Endothelial cell of umbilical vein (primary cell): ENCODE measurements around the gene BIRC5. TPM values are rescaled to one million over a fixed set of nuclear protein-coding genes. Genes with fewer than 3 reads are reported as not detected.

Experiments used
- BruUV-seq: library from RNA; stranded (reverse); fragments of 400-500 nt; replicated peaks from 2 replicates; lab custom pipeline; 2021; lab: Mats Ljungman, UMichigan
- CTCF ChIA-PET: fragments of 300-600, 350-600 bp; sonication (Branson Sonifier 250); formaldehyde crosslinking; loops from one replicate; lab custom pipeline; 2021; ENCODE audit warnings: antibody characterized with exemption, inconsistent platforms; lab: Charles Lee
- POLR2A ChIA-PET: fragments of 300-600, 350-600 bp; sonication (Branson Sonifier 250); formaldehyde crosslinking; loops from one replicate; lab custom pipeline; 2021; ENCODE audit warnings: antibody characterized with exemption, inconsistent platforms; lab: Charles Lee
- DNase-seq: peaks from one replicate; pipeline ENCODE4 v3.0.0-alpha.2; 2011; ENCODE audit warnings: low read depth, low spot score
- FAIRE-seq: peaks from 2 replicates; lab custom pipeline; 2011; peaks lifted over from hg19 to GRCh38; lab: Jason Lieb, UNC
- H2AFZ ChIP-seq: 2 replicates; pipeline ENCODE4 v1.6.0; 2012; ENCODE audit warnings: low read depth, low read length, control low read depth, inconsistent platforms
- H3K27ac ChIP-seq: 2 replicates; pipeline ENCODE4 v1.5.1; 2011; ENCODE audit warnings: low read depth, mild to moderate bottlenecking, control low read depth, low read length, moderate library complexity; ENCODE audit not compliant: insufficient read depth
- H3K27me3 ChIP-seq, 2 experiments: 2 replicates each; pipeline versions ENCODE4 v1.6.0 to v1.6.1; 2011; ENCODE audit warnings: low read length in 2 of 2, mixed read lengths in 1 of 2; ENCODE audit not compliant: control insufficient read depth in 2 of 2, insufficient read depth in 2 of 2
- H3K36me3 ChIP-seq, 2 experiments: 2 replicates in 1 of 2; 3 replicates in 1 of 2; pipeline ENCODE4 v1.5.1; 2011; ENCODE audit warnings: low read length in 2 of 2, mild to moderate bottlenecking in 1 of 2, moderate library complexity in 1 of 2; ENCODE audit not compliant: control insufficient read depth in 2 of 2, insufficient read depth in 2 of 2; ENCODE audit errors: extremely low read depth in 1 of 2
- H3K4me1 ChIP-seq: 3 replicates; pipeline ENCODE4 v1.5.1; 2011; ENCODE audit warnings: mild to moderate bottlenecking, low read length; ENCODE audit not compliant: control insufficient read depth, insufficient read depth; ENCODE audit errors: extremely low read depth
- H3K4me2 ChIP-seq: 2 replicates; pipeline ENCODE4 v1.6.1; 2011; ENCODE audit warnings: low read length, control low read depth, mixed read lengths; ENCODE audit not compliant: insufficient read depth
- H3K4me3 ChIP-seq, 3 experiments: fragments of 200-600 bp in 1 of 3; sonication (generic), shearing (Covaris generic) in 1 of 3; replicated peaks in 1 of 3; 2 replicates each; pipeline ENCODE4 v1.5.1; 2011 to 2016; ENCODE audit warnings: control low read depth in 3 of 3, low read length in 3 of 3, mild to moderate bottlenecking in 2 of 3, inconsistent platforms in 1 of 3, low read depth in 1 of 3, moderate library complexity in 1 of 3; ENCODE audit not compliant: insufficient read depth in 1 of 3
- H3K79me2 ChIP-seq: 2 replicates; pipeline ENCODE4 v1.6.0; 2012; ENCODE audit warnings: low read length, inconsistent platforms; ENCODE audit not compliant: control insufficient read depth, insufficient read depth
- H3K9ac ChIP-seq: replicated peaks from 2 replicates; pipeline ENCODE3; 2011; ENCODE audit warnings: low read length, control low read depth; ENCODE audit not compliant: insufficient read depth; ENCODE audit errors: extremely low read depth
- H3K9me1 ChIP-seq: replicated peaks from 3 replicates; pipeline ENCODE4 v1.6.0; 2011; ENCODE audit warnings: mild to moderate bottlenecking, low read length; ENCODE audit not compliant: control insufficient read depth, insufficient read depth; ENCODE audit errors: extremely low read depth
- H3K9me3 ChIP-seq: replicated peaks from 2 replicates; pipeline ENCODE4 v1.5.1; 2012; ENCODE audit warnings: low read length, inconsistent platforms; ENCODE audit not compliant: control insufficient read depth, insufficient read depth
- H4K20me1 ChIP-seq: replicated peaks from 2 replicates; pipeline ENCODE3; 2011; ENCODE audit warnings: mild to moderate bottlenecking, low read length; ENCODE audit not compliant: control insufficient read depth, insufficient read depth; ENCODE audit errors: extremely low read depth
- EZH2 ChIP-seq: IDR thresholded peaks from 2 replicates; pipeline ENCODE4 v1.6.1; 2012; ENCODE audit warnings: borderline replicate concordance, low read depth, mild to moderate bottlenecking, moderate library complexity, low read length, inconsistent platforms; ENCODE audit not compliant: severe bottlenecking
- FOS ChIP-seq: IDR thresholded peaks from 2 replicates; pipeline ENCODE4 v1.6.1; 2011; ENCODE audit warnings: mild to moderate bottlenecking, low read length, moderate library complexity, borderline replicate concordance; ENCODE audit not compliant: insufficient read depth
- GATA2 ChIP-seq: IDR thresholded peaks from 2 replicates; pipeline ENCODE4 v1.7.0; 2011; ENCODE audit warnings: low read depth, mild to moderate bottlenecking, moderate library complexity, mixed read lengths, low read length; ENCODE audit not compliant: insufficient read length, insufficient read depth
- JUN ChIP-seq: IDR thresholded peaks from 2 replicates; pipeline ENCODE4 v1.6.1; 2011; ENCODE audit warnings: borderline replicate concordance, low read depth; ENCODE audit not compliant: insufficient read length, insufficient read depth
- MYC ChIP-seq: IDR thresholded peaks from one replicate; pipeline ENCODE4 v1.6.1; 2011; ENCODE audit warnings: mild to moderate bottlenecking, low read depth, low read length
- POLR2A ChIP-seq: IDR thresholded peaks from 2 replicates; pipeline ENCODE4 v1.6.1; 2012; ENCODE audit warnings: low read depth, mild to moderate bottlenecking, control low read depth, low read length
- POLR2AphosphoS5 ChIP-seq: IDR thresholded peaks from 2 replicates; pipeline ENCODE4 v1.6.1; 2012; ENCODE audit warnings: low read depth, mild to moderate bottlenecking, control low read depth, low read length, moderate library complexity; ENCODE audit not compliant: insufficient read depth
- dilution Hi-C: fragments of 300-500 bp; cut with MboI; formaldehyde crosslinking; loops from one replicate; pipeline ENCODE4 v1.15.0; 2019; ENCODE audit warnings: low sequenced_read_pairs; ENCODE audit not compliant: extremely low pct_ligation_motif_present
- intact Hi-C: fragments of 100-400 bp; cut with micrococcal nuclease; formaldehyde crosslinking; loops from one replicate; pipeline ENCODE4 v1.10.0; 2022
- polyA plus RNA-seq, 4 experiments: library from polyadenylated mRNA; depleted of rRNA in 3 of 4; stranded (reverse) in 3 of 4; unstranded in 1 of 4; fragments of >200 nt; gene quantifications; 2 replicates each; pipeline versions ENCODE4 v1.2.1 to v1.2.3, GENCODE V29; 2011 to 2012; ENCODE audit warnings: missing spikeins in 1 of 4
- total RNA-seq: library from RNA; stranded (reverse); gene quantifications from 2 replicates; pipeline ENCODE4 v1.2.3, GENCODE V29; 2021
- TF ChIP-seq, protein P1 (sequence below), 2 donors: IDR thresholded peaks; 1 replicate in 1 of 2; 2 replicates in 1 of 2; pipeline ENCODE4 v1.5.1; 2011; ENCODE audit warnings: low read length in 2 of 2, mild to moderate bottlenecking in 2 of 2, moderate library complexity in 2 of 2, control low read depth in 1 of 2, inconsistent platforms in 1 of 2, low read depth in 1 of 2; ENCODE audit not compliant: insufficient read depth in 1 of 2; ENCODE audit errors: extremely low read depth in 1 of 2
- TF ChIP-seq, protein P2 (sequence below): IDR thresholded peaks from 2 replicates; pipeline ENCODE4 v1.6.1; 2011; ENCODE audit not compliant: insufficient read depth, insufficient read length

The BIRC5 gene
- total and polyA plus RNA-seq, 2 donors (not counting 3 experiments of a cell fraction or from before 2014, with no cell fraction given): 32.8 to 74.6 TPM

DNA sequence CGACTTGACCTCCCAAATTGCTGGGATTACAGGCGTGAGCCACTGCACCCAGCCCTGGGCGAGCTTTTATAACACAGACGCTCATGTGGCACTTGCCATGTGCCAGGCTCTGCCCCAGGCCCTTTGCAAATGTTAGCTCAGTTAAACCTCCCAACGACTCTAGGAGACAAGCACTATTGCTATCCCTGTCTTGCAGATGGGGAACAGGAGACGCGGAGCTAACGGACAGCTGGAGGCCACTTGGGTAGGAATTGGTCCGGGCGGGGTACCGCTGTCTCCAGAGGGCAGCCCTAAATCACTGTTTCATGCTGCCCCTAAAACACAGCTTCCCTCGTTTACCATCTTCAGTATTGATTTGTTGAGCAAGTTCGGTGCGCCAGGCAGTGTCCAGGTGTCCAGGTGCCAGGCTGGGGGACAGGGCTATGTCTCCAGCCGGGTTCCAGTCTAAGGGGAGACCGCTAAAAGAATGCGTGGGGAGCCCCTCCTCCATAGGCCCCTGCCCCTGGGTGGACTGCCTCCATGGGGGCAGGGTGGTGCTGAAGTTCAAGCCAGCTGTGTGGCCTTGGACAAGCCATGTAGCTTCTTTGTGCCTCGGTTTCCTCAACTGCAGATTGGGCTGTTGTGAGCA lies 41.1 kb downstream of the BIRC5 start:
- H3K27ac ChIP-seq: no peak overlapping the region
- no peak overlapping the region for H3K4me2 ChIP-seq
- H3K4me3 ChIP-seq: no peak overlapping the region
- peaks cover 9% of the 10 kb centered on the region for H3K4me1 ChIP-seq
- H3K9me1 ChIP-seq: no peaks in the 10 kb centered on the region
- peak; percentile 24 for FAIRE-seq
- H3K9ac ChIP-seq: no peak overlapping the region
- DNase-seq: no peak
- no peaks in the 10 kb centered on the region for H3K79me2 ChIP-seq
- BruUV-seq: no TSS peak
- no peaks in the 10 kb centered on the region for H3K27me3 ChIP-seq
- intact Hi-C loops (loop anchor here (10.0 kb wide), 1 partner anchor 450 kb away; no protein-coding TSS in a partner anchor), dilution Hi-C loops (no loop called here)
- no peaks in the 10 kb centered on the region for H3K36me3 ChIP-seq
- TF ChIP-seq, protein P1, sequence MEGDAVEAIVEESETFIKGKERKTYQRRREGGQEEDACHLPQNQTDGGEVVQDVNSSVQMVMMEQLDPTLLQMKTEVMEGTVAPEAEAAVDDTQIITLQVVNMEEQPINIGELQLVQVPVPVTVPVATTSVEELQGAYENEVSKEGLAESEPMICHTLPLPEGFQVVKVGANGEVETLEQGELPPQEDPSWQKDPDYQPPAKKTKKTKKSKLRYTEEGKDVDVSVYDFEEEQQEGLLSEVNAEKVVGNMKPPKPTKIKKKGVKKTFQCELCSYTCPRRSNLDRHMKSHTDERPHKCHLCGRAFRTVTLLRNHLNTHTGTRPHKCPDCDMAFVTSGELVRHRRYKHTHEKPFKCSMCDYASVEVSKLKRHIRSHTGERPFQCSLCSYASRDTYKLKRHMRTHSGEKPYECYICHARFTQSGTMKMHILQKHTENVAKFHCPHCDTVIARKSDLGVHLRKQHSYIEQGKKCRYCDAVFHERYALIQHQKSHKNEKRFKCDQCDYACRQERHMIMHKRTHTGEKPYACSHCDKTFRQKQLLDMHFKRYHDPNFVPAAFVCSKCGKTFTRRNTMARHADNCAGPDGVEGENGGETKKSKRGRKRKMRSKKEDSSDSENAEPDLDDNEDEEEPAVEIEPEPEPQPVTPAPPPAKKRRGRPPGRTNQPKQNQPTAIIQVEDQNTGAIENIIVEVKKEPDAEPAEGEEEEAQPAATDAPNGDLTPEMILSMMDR (IDR thresholded peaks at IDR 0.05; ENCODE audit: extremely low read depth in 1 of 2, insufficient read depth in 1 of 2, low read depth in 1 of 2, low read length in 2 of 2): no peak
- no peak for TF ChIP-seq POLR2A
- no peak for TF ChIP-seq EZH2
- no peak for TF ChIP-seq FOS
- no peak for TF ChIP-seq JUN
- TF ChIP-seq POLR2AphosphoS5: no peak
- no peak for TF ChIP-seq GATA2
- TF ChIP-seq, protein P2, sequence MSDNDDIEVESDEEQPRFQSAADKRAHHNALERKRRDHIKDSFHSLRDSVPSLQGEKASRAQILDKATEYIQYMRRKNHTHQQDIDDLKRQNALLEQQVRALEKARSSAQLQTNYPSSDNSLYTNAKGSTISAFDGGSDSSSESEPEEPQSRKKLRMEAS: no peak
- TF ChIP-seq MYC: no peak
- POLR2A ChIA-PET: no interaction called here
- CTCF ChIA-PET: interaction anchor here (1.5 to 2.0 kb wide), 2 partner anchors 14 to 167 kb away, joined by 7 to 11 read pairs; no protein-coding TSS in a partner anchor
- H2AFZ ChIP-seq: no peak overlapping the region
- no peaks in the 10 kb centered on the region for H4K20me1 ChIP-seq
- no peaks in the 10 kb centered on the region for H3K9me3 ChIP-seq
